Upper lobe of left lung (tissue), 4 donors: ENCODE measurements around the gene DIP2A.

ENCODE experiments used
- CTCF ChIP-seq, 6 experiments: fragments of 450-650 bp in 4 of 6; fragments of 200-600 bp in 2 of 6; sonication (generic) in 2 of 6; IDR thresholded peaks; one replicate each; pipeline ENCODE4 v1.5.1; 2016 to 2019; ENCODE audit warnings: antibody characterized with exemption in 6 of 6
- POLR2A ChIP-seq, 4 donors: fragments of 450-650 bp; IDR thresholded peaks; one replicate each; pipeline ENCODE4 v1.5.1; 2016 to 2017; ENCODE audit warnings: antibody characterized with exemption in 4 of 4, mild to moderate bottlenecking in 2 of 4

GRCh38 chr21:46461909-46462308 lies 3.2 kb downstream of the DIP2A start:
- TF ChIP-seq CTCF (IDR thresholded peaks at IDR 0.05) (no peak), POLR2A (IDR thresholded peaks at IDR 0.05) (no peak)
